HUES6 (cell line): Measurements from ENCODE around the gene HS6ST2.

Experiments used
- H3K27ac ChIP-seq: 2 replicates; pipeline ENCODE4 v1.7.0; 2013; ENCODE audit warnings: low read depth, mild to moderate bottlenecking, low read length, inconsistent platforms
- H3K27me3 ChIP-seq: 2 replicates; pipeline ENCODE4 v1.6.1; 2013; ENCODE audit warnings: low read length; ENCODE audit not compliant: control insufficient read depth, insufficient read depth
- H3K36me3 ChIP-seq: 2 replicates; pipeline ENCODE4 v1.6.1; 2013; ENCODE audit warnings: low read length; ENCODE audit not compliant: control insufficient read depth, insufficient read depth
- H3K4me1 ChIP-seq: 2 replicates; pipeline ENCODE4 v1.6.1; 2013; ENCODE audit warnings: low read length; ENCODE audit not compliant: control insufficient read depth, insufficient read depth
- H3K4me3 ChIP-seq: 2 replicates; pipeline ENCODE4 v1.5.1; 2013; ENCODE audit warnings: low read depth, low read length
- H3K9ac ChIP-seq: one replicate; pipeline ENCODE4 v1.6.1; 2013; ENCODE audit warnings: mild to moderate bottlenecking, low read length
- H3K9me3 ChIP-seq: 2 replicates; pipeline ENCODE4 v1.6.1; 2013; ENCODE audit warnings: low read depth, low read length; ENCODE audit not compliant: control insufficient read depth, insufficient read depth

The HS6ST2 gene

GRCh38 chrX:132648895-132649294 is 309.5 kb downstream of the HS6ST2 start:
- Histone ChIP-seq H3K4me3 (no peak overlapping the region), H3K27ac (no peak overlapping the region), H3K9me3 (no peaks in the 10 kb centered on the region), H3K27me3 (no peaks in the 10 kb centered on the region; the same call in 1 of the 2 replicates), H3K36me3 (no peaks in the 10 kb centered on the region), H3K4me1 (peaks cover 27% of the 10 kb centered on the region), H3K9ac (no peak overlapping the region)

- no peak overlapping the region for H3K9ac ChIP-seq
- H3K4me1 ChIP-seq = no peaks in the 10 kb centered on the region
- no peak overlapping the region for H3K4me3 ChIP-seq
- H3K27me3 ChIP-seq = peaks cover 21% of the 10 kb centered on the region; the same call in 1 of the 2 replicates
- no peaks in the 10 kb centered on the region for H3K9me3 ChIP-seq
- H3K27ac ChIP-seq = no peak overlapping the region
- no peaks in the 10 kb centered on the region for H3K36me3 ChIP-seq
Observed at GRCh38 chrX:132639446-132639845, 319.0 kb downstream of the HS6ST2 start.

- Histone ChIP-seq H3K27ac (no peak overlapping the region), H3K36me3 (no peaks in the 10 kb centered on the region), H3K27me3 (peaks cover 16% of the 10 kb centered on the region; the same call in 1 of the 2 replicates), H3K9me3 (no peaks in the 10 kb centered on the region), H3K4me3 (no peak overlapping the region), H3K9ac (no peak overlapping the region), H3K4me1 (no peaks in the 10 kb centered on the region)
Observed at GRCh38 chrX:132638313-132638712, 320.1 kb downstream of the HS6ST2 start.

GRCh38 chrX:132636080-132636479 is 322.3 kb downstream of the HS6ST2 start:
- Histone ChIP-seq H3K27ac (no peak overlapping the region), H3K27me3 (peaks cover 13% of the 10 kb centered on the region; the same call in 1 of the 2 replicates), H3K9ac (no peak overlapping the region), H3K9me3 (no peaks in the 10 kb centered on the region), H3K4me3 (no peak overlapping the region), H3K36me3 (no peaks in the 10 kb centered on the region), H3K4me1 (no peaks in the 10 kb centered on the region)

- no peaks in the 10 kb centered on the region for H3K9me3 ChIP-seq
- H3K9ac ChIP-seq = no peak overlapping the region
- H3K27ac ChIP-seq = no peak overlapping the region
- no peaks in the 10 kb centered on the region for H3K36me3 ChIP-seq
- no peak overlapping the region for H3K4me3 ChIP-seq
- H3K27me3 ChIP-seq = peaks cover 11% of the 10 kb centered on the region; the same call in 1 of the 2 replicates
- H3K4me1 ChIP-seq = no peaks in the 10 kb centered on the region
Observed at GRCh38 chrX:132634521-132634920, 323.9 kb downstream of the HS6ST2 start.

- Histone ChIP-seq H3K27me3 (peaks cover 8% of the 10 kb centered on the region; the same call in 1 of the 2 replicates), H3K9me3 (no peaks in the 10 kb centered on the region), H3K9ac (no peak overlapping the region), H3K27ac (no peak overlapping the region), H3K36me3 (no peaks in the 10 kb centered on the region), H3K4me3 (no peak overlapping the region), H3K4me1 (no peaks in the 10 kb centered on the region)
Observed at GRCh38 chrX:132631579-132632232, 326.7 kb downstream of the HS6ST2 start.

- Histone ChIP-seq H3K27ac (no peak overlapping the region), H3K4me1 (no peaks in the 10 kb centered on the region), H3K4me3 (no peak overlapping the region), H3K36me3 (no peaks in the 10 kb centered on the region), H3K9ac (no peak overlapping the region), H3K9me3 (no peaks in the 10 kb centered on the region), H3K27me3 (peaks cover 8% of the 10 kb centered on the region; the same call in 1 of the 2 replicates)
Observed at GRCh38 chrX:132624466-132624865, 334.0 kb downstream of the HS6ST2 start.

GRCh38 chrX:132623942-132624341 is 334.5 kb downstream of the HS6ST2 start:
- no peaks in the 10 kb centered on the region for H3K9me3 ChIP-seq
- no peak overlapping the region for H3K9ac ChIP-seq
- H3K36me3 ChIP-seq = no peaks in the 10 kb centered on the region
- H3K4me3 ChIP-seq = no peak overlapping the region
- H3K4me1 ChIP-seq = no peaks in the 10 kb centered on the region
- H3K27me3 ChIP-seq = peaks cover 8% of the 10 kb centered on the region; the same call in 1 of the 2 replicates
- H3K27ac ChIP-seq = no peak overlapping the region

GRCh38 chrX:132623300-132623699 is 335.1 kb downstream of the HS6ST2 start:
- H3K36me3 ChIP-seq = no peaks in the 10 kb centered on the region
- H3K27ac ChIP-seq = no peak overlapping the region
- peaks cover 8% of the 10 kb centered on the region; the same call in 1 of the 2 replicates for H3K27me3 ChIP-seq
- H3K9me3 ChIP-seq = no peaks in the 10 kb centered on the region
- H3K4me3 ChIP-seq = no peak overlapping the region
- H3K9ac ChIP-seq = no peak overlapping the region
- H3K4me1 ChIP-seq = no peaks in the 10 kb centered on the region

GRCh38 chrX:132622130-132622529 is 336.3 kb downstream of the HS6ST2 start:
- Histone ChIP-seq H3K27ac (no peak overlapping the region), H3K4me1 (no peaks in the 10 kb centered on the region), H3K9ac (no peak overlapping the region), H3K4me3 (no peak overlapping the region), H3K36me3 (no peaks in the 10 kb centered on the region), H3K27me3 (peaks cover 8% of the 10 kb centered on the region; the same call in 1 of the 2 replicates), H3K9me3 (no peaks in the 10 kb centered on the region)

- H3K4me1 ChIP-seq = no peaks in the 10 kb centered on the region
- no peak overlapping the region for H3K27ac ChIP-seq
- H3K9ac ChIP-seq = no peak overlapping the region
- no peaks in the 10 kb centered on the region; the same call in 1 of the 2 replicates for H3K27me3 ChIP-seq
- no peaks in the 10 kb centered on the region for H3K9me3 ChIP-seq
- H3K4me3 ChIP-seq = no peak overlapping the region
- no peaks in the 10 kb centered on the region for H3K36me3 ChIP-seq
Observed at GRCh38 chrX:132618810-132619209, 339.6 kb downstream of the HS6ST2 start.
